ENCODE results near the gene MTCL1. TPM values are rescaled to one million over a fixed set of nuclear protein-coding genes. Genes with fewer than 3 reads are reported as not detected.

MTCL1 gene
- total RNA-seq, 1 donor, result 54.9 TPM

GRCh38 chr18:8686611-8687010 is 18.7 kb upstream of the MTCL1 start:
- no peak for DNase-seq (ENCODE audit: low read depth)
- no peak overlapping the region for H3K4me3 ChIP-seq (ENCODE audit: low read depth, low read length)
- TF ChIP-seq, protein P1, sequence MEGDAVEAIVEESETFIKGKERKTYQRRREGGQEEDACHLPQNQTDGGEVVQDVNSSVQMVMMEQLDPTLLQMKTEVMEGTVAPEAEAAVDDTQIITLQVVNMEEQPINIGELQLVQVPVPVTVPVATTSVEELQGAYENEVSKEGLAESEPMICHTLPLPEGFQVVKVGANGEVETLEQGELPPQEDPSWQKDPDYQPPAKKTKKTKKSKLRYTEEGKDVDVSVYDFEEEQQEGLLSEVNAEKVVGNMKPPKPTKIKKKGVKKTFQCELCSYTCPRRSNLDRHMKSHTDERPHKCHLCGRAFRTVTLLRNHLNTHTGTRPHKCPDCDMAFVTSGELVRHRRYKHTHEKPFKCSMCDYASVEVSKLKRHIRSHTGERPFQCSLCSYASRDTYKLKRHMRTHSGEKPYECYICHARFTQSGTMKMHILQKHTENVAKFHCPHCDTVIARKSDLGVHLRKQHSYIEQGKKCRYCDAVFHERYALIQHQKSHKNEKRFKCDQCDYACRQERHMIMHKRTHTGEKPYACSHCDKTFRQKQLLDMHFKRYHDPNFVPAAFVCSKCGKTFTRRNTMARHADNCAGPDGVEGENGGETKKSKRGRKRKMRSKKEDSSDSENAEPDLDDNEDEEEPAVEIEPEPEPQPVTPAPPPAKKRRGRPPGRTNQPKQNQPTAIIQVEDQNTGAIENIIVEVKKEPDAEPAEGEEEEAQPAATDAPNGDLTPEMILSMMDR (IDR thresholded peaks at IDR 0.05; ENCODE audit: insufficient read depth, low read length), result no peak

DNA sequence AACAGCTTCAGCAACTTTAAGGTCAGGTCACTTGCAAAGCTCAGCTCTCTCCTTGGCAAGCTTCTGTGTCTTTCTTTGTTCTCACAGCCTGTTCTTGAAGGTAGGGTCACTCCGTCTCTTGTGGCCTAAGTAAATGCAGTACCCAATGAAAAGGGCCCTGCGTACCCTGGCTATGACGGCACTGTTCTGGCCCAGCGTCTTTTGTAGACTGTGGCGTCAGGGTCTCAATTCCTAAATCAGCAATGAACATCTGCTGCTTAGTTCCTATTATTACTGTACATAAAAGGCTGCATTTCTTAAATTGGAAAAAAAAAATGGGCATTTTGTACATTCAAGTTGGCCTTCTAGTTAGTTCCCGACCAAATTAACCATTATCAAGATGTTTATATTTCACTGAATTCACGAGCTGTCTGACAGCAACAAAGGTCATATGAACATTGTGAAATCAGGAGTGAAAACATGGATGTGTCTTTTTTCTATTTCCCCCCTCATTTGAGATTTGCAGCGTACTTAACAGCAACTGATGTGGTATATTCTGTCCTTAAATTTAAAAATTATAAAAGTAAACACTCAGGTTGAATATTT is 17.0 kb upstream of the MTCL1 start:
- no peak overlapping the region for H3K4me3 ChIP-seq (ENCODE audit: low read depth, low read length)
- no peak for DNase-seq (ENCODE audit: low read depth)
- TF ChIP-seq, protein P1 (IDR thresholded peaks at IDR 0.05; ENCODE audit: insufficient read depth, low read length), result no peak

DNA sequence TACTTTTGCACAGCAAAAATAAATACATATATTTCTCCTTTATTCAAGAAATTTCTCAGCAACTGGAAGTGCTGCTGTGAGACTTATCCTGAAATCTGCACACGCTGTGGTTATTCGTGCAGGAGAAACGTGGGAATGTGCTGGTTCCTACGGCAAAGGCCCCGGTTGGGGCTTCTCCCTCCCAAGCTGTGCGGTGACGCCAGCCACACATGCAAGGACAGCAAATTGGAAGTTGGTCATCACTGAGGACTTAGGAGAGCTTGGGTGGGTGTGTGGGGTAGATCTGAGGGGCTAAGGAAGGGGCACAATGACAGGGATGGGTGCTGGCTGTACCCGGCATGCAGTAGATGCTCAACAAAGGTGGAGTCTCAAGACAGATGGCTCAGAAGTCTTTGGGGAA is 16.5 kb upstream of the MTCL1 start:
- TF ChIP-seq, protein P1 (IDR thresholded peaks at IDR 0.05; ENCODE audit: insufficient read depth, low read length), result no peak
- DNase-seq (ENCODE audit: low read depth), result no peak
- no peak overlapping the region for H3K4me3 ChIP-seq (ENCODE audit: low read depth, low read length)

- TF ChIP-seq, protein P1 (IDR thresholded peaks at IDR 0.05; ENCODE audit: insufficient read depth, low read length), result no peak
- no peak for DNase-seq (ENCODE audit: low read depth)
- H3K4me3 ChIP-seq (ENCODE audit: low read depth, low read length), result no peak overlapping the region
These were observed 15.8 kb upstream of the MTCL1 start for GRCh38 chr18:8689517-8689916.

DNA sequence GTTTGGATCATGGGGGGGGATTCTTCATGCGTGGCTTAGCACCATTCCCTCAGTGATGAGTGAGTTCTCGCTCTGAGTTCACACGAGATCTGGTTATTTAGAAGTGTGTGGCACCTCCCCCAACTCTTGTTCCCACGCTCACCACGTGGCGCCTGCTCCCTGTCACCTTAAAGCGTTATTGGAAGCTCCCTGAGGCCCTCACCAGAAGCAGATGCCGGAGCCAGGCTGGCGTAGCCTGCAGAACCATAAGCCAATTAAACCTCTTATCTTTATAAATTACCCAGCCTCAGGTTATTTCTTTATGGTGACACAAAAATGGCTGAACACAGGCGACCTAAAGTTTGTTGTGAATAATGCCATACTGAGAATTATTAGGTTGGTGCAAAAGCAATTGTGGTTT is 10.5 kb upstream of the MTCL1 start:
- TF ChIP-seq, protein P1 (IDR thresholded peaks at IDR 0.05; ENCODE audit: insufficient read depth, low read length), result no peak
- no peak for DNase-seq (ENCODE audit: low read depth)
- H3K4me3 ChIP-seq (ENCODE audit: low read depth, low read length), result no peak overlapping the region

- no peak overlapping the region for H3K4me3 ChIP-seq (ENCODE audit: low read depth, low read length)
- no peak for DNase-seq (ENCODE audit: low read depth)
- TF ChIP-seq, protein P1 (IDR thresholded peaks at IDR 0.05; ENCODE audit: insufficient read depth, low read length), result no peak
These were observed 9.3 kb upstream of the MTCL1 start for GRCh38 chr18:8695932-8696517.

Measured in fibroblast of the aortic adventitia (primary cell).